H4 (cell line): ENCODE results near the gene YIPF2. TPM values are rescaled to one million over a fixed set of nuclear protein-coding genes. Genes with fewer than 3 reads are reported as not detected.
A peak's percentile ranks its signal among the peaks of the same experiment; 100 is the strongest.
"Not testable (repeated sequence)": the region's sequence is repeated elsewhere in the genome, so short reads cannot be mapped to it uniquely, and the experiment has no call there.

Source experiments
- DNase-seq: peaks from one replicate; pipeline ENCODE4 v3.0.0-alpha.2; 2015; ENCODE audit warnings: low spot score
- total RNA-seq: library from RNA; depleted of rRNA; stranded (reverse); fragments of >200 nt; shearing (Covaris generic); gene quantifications from 2 replicates; pipeline ENCODE4 v1.2.3, GENCODE V29; 2014

Gene YIPF2
- total RNA-seq, 1 experiment from 2014 or later, result 31.7 TPM

GRCh38 chr19:10911579-10912363 lies 16.7 kb downstream of the YIPF2 start:
- peak; percentile 4 for DNase-seq

DNA sequence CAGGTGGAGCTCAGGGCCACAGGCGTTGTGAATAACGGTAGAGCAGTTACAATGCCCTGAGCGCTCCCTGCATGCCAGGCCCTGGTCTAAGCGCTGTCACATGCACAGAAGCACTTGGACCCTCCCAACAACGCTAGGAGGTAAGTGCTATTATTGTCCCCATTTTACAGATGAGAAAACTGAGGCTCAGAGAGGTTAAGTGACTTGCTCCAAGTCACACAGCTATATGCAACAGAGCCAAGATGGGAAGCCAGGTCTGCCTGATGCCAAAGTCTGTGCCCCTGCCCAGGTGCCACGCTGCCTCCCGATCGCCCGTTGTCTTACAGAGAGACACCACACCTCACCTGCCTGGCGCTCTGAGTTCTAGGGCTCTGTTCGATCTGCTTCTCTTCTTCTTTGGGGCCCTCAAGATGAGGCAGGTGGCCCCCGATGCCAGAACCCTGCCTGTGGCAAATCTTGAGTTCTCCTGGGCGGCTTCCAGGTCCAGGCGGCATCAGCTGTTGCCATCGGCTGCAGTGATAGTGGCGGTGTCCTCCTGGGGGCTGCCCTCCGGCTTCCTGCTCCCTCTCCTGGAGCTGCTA lies 20.0 kb downstream of the YIPF2 start:
- no peak for DNase-seq

DNA sequence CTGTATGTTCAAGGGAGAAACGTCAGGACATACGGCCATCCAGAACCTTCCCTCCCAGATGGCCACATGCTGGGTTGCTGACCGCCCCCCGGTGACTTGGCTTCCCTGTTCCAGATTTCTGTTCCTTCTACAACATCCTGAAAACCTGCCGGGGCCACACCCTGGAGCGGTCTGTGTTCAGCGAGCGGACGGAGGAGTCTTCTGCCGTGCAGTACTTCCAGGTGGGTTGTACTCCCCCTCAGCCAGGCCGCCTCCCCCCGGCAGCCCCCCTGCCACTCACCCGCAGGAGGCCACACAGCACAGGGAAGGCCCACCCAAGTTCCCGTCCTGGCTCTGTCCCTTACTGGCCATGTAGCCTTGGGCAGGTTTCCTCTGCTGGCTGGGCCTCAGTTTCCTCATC lies 20.5 kb downstream of the YIPF2 start:
- no peak for DNase-seq

- DNase-seq, result no peak
Observed at GRCh38 chr19:10899151-10899653, 29.2 kb downstream of the YIPF2 start.

- no peak for DNase-seq
Observed at GRCh38 chr19:10898633-10899032, 29.8 kb downstream of the YIPF2 start.

DNA sequence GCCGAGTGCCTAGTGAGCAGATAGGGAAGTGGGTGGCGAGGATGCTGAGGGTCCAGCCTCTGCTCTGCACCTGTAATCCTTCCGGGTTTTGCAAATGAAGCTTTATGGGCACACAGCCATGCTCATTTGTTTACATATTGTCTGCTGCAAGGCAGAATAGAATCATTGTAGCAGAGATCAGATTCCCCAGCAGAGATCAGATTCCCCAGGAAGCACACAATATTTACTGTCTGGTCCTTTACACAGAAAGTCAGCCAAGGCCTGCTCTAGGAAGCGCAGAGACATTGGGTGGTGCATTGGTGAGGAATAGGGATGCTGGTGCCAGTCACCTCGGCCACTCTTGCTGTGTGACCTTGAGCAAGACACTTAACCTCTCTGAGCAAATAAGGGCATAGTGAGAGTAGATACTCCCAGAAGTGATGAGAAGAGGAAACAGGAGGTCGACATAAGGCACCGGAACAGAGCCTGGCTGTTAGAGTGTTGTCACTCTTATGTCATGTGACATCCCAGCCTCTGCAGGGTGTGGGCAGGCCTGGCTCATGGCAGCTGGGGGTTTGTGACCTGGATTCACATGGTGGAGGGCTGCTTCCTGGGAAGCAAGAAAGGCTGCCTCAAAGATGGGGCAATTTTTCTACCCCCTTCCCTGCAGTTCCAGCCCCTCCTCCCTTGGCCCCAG lies 31.4 kb downstream of the YIPF2 start:
- no peak for DNase-seq

- DNase-seq, result no peak
Observed at GRCh38 chr19:10895920-10896319, 32.5 kb downstream of the YIPF2 start.

DNA sequence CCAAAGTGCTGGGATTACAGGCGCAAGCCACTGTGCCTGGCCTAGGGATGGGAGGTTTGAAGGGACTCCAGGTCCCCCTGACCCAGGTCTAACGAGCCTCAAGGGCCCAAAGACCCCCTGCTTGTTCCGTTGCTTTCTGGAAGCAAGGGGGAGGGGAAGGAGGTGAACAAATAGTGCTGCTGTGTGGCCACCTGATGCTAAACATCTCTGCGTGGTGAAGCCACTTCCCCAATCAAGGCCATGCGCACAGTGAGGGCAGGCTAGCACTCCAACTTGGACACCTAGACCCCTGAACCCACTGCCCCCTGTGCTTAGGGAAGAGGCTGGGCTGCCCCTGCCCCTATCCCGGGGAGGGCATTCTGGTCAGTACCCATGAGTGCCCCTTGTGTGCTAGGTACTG lies 33.1 kb downstream of the YIPF2 start:
- no peak for DNase-seq

GRCh38 chr19:10894911-10895213 lies 33.6 kb downstream of the YIPF2 start:
- no peak for DNase-seq

- DNase-seq, result no peak
Observed at GRCh38 chr19:10892256-10892655, 36.2 kb downstream of the YIPF2 start.

- no peak for DNase-seq
Observed at GRCh38 chr19:10891405-10892086, 36.9 kb downstream of the YIPF2 start.

GRCh38 chr19:10889880-10890279 lies 38.6 kb downstream of the YIPF2 start:
- DNase-seq, result no peak

GRCh38 chr19:10888421-10888866 lies 40.0 kb downstream of the YIPF2 start:
- no peak for DNase-seq

GRCh38 chr19:10887616-10888367 lies 40.6 kb downstream of the YIPF2 start:
- no peak for DNase-seq

DNA sequence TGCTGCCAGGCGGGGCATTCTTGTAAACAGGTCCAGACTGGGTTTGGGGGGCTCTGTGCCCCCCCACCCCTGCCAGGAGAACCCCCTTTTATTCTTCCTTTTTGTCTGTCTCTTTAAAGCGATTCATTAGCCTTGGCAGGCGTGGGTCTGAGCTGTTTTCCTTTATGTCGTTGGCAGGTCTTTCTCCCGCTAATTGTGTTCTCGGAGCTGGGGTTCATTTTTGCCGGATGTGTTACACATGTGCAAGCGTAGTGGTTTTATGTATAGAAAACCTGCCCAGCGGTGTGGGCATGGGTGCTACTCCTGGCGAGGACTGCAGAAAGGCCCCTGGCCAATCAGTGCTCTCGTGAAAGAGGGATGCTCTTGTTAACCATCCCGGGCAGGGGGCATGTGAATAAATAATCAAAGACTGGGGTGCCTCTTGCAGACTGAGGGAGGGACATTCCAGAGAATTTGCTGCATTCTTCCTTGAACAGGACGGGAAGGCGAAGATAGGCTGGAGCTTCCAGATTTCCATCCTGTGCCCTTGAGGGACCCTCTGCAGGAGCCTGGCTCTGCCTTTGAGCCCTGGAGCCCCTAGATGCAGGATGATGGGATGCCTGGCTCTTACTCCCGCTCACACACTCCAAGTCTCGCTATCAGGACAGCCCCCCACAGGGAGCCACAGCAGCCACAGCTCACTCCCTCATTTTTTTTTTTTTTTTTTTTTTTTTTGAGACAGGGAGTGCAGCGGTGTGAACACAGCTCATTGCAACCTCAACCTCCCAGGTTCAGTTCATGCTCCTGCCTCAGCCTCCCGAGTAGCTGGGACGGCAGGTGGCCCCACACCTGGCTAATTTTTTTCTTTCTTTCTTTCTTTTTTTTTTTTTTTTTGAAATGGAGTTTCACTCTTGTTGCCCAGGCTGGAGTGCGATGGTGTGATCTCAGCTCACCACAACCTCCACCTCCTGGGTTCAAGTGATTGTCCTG lies 43.0 kb downstream of the YIPF2 start:
- no peak for DNase-seq

DNA sequence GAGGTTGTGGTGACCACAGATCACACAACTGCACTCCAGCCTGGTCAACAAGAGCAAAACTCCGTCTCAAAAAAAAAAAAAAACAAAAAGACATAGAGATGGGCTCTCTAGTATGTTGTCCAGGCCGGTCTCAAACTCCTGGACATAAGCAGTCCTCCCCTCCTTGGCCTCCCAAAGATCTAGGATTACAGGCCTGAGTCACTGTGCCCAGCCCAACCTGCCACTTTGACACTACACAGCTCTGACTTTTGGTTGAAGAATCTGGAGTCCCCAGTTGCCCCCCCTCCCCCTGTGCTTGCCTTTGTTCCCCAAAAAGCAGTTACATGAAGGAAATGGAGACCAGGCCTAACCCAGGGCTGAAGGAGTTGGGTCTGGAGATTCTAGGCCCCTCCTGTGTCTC lies 44.2 kb downstream of the YIPF2 start:
- no peak for DNase-seq

DNA sequence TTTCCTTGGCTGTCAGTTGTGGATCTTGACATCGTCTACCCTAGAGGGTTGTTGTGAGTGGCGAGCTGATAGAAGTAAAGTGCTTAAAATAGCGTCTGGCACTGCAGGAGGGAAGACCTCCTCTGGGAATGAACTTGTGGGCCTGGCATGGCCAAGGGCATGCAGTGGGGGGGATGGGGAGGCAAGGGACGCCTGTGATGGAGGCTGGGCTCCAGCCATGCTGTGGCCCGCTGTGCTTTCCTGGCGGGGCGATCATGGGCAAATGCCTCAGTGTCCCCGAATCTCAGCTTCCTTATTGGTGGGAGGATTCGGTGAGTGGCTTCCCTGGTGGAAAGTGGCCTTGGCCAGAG lies 46.4 kb downstream of the YIPF2 start:
- no peak for DNase-seq

- no peak for DNase-seq
Observed at GRCh38 chr19:10881403-10882107, 46.9 kb downstream of the YIPF2 start.

- no peak for DNase-seq
Observed at GRCh38 chr19:10878253-10878652, 50.2 kb downstream of the YIPF2 start.

- not testable (repeated sequence) for DNase-seq
Observed at GRCh38 chr19:10877608-10878007, 50.8 kb downstream of the YIPF2 start.
